GM12872 (cell line): Measurements from ENCODE around the gene KRTAP5-3.
"Not testable (repeated sequence)": the region's sequence is repeated elsewhere in the genome, so short reads cannot be mapped to it uniquely, and the experiment has no call there.

ENCODE experiments used
- TF ChIP-seq, protein P1 (sequence below): IDR thresholded peaks from 3 replicates; pipeline ENCODE4 v1.5.1; 2011; ENCODE audit warnings: low read depth, mild to moderate bottlenecking, low read length, moderate library complexity; ENCODE audit not compliant: insufficient read depth

KRTAP5-3 gene

DNA sequence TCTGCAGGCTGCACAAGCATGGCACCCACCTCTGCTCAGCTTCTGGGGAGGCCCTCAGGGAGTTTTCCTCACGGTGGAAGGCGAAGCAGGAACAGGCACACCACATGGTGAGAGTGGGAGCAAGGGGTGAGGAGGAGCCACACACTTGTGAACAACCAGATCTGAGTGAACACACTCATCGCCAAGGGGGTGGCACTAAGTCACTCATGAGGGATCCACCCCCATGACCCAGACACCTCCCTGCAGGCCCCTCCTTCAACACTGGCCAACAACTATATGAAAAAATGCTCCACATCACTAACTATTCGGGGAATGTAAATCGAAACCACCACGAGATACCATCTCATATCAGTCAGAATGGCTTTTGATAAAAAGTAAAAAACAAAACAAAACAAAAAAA lies 9.4 kb downstream of the KRTAP5-3 start:
- TF ChIP-seq, protein P1, sequence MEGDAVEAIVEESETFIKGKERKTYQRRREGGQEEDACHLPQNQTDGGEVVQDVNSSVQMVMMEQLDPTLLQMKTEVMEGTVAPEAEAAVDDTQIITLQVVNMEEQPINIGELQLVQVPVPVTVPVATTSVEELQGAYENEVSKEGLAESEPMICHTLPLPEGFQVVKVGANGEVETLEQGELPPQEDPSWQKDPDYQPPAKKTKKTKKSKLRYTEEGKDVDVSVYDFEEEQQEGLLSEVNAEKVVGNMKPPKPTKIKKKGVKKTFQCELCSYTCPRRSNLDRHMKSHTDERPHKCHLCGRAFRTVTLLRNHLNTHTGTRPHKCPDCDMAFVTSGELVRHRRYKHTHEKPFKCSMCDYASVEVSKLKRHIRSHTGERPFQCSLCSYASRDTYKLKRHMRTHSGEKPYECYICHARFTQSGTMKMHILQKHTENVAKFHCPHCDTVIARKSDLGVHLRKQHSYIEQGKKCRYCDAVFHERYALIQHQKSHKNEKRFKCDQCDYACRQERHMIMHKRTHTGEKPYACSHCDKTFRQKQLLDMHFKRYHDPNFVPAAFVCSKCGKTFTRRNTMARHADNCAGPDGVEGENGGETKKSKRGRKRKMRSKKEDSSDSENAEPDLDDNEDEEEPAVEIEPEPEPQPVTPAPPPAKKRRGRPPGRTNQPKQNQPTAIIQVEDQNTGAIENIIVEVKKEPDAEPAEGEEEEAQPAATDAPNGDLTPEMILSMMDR, result no peak

DNA sequence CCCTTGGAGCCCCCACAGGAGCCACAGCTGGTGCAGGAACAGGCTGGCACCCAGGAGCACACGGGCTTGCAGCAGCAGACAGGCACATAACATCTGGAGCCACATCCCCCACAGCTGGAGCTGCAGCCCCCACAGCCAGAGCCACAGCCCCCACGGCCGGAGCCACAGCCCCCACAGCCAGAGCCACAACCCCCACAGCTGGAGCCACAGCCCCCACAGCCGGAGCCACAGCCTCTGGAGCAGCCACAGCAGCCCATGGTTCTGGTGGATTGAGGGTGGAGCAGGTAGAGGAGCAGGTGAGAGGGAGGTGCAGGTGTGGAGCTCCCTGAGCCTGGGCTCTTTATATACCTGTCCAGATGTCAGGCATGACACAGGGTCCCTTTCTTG lies 10.3 kb downstream of the KRTAP5-3 start, which contains the start of gene KRTAP5-2:
Gene KRTAP5-2 (minus strand): TSS at position 301 of the 387 bp plus-strand sequence. CDS start 44 bp downstream, at position 257.
- TF ChIP-seq, protein P1, result no peak

DNA sequence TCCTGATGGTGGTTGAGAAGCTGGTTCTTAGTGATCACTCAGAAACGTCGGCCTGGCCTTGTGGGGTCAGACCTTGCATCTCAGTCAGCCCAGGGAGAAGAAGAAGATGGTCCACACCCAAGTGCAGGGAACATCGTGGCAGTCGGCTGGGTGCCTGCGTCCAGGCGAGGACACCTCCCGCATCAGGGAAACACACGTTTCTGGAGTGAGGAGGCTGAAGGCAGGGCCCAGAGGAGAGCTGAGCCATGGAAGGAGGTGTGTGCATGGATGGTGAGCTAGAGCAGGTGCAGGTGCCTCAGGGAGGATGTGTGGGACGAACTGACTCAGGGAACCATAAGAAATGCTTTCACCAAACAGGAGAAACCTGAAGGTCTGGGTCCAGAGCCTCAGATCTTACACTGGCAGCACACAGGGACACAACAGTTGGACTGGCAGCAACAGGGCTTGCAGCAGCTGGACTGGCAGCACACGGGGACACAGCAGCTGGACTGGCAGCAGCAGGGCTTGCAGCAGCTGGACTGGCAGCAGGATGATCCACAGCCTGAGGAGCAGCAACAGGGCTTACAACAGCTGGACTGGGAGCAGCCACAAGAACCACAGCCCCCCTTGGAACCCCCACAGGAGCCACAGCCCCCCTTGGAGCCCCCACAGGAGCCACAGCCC lies 10.8 kb downstream of the KRTAP5-3 start:
- TF ChIP-seq, protein P1, result no peak

GRCh38 chr11:1592628-1593027 lies 15.6 kb downstream of the KRTAP5-3 start:
- TF ChIP-seq, protein P1, result no peak

DNA sequence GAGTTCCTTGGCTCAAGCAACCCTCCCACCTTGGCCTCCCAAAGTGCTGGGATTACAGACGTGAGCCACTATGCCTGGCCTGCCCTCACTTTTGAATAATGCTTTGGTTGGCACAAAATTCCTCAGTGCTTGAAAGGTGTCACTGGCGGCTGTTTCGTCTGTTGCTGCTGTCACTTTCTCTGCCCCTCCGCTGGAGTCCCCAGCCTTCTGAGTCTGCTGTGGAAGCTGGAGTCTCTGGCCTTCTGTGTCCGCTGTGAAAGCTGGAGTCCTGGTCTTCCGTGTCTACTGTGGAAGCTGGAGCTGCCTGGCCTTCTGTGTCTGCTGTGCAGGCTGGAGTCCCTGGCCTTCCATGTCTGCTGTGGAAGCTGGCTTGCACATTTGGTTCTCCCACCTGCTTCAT lies 18.3 kb downstream of the KRTAP5-3 start:
- TF ChIP-seq, protein P1, result no peak

GRCh38 chr11:1586699-1587098 lies 21.6 kb downstream of the KRTAP5-3 start:
- TF ChIP-seq, protein P1, result no peak

GRCh38 chr11:1584661-1585370 lies 23.4 kb downstream of the KRTAP5-3 start, which contains the start of gene KRTAP5-1:
TSS of gene KRTAP5-1 (minus strand) at chr11:1585283. CDS start at chr11:1585249, 34 bp downstream.
- TF ChIP-seq, protein P1, result not testable (repeated sequence)
